ENCODE results near the gene HOXC12. TPM values are rescaled to one million over a fixed set of nuclear protein-coding genes. Genes with fewer than 3 reads are reported as not detected.

Gene HOXC12
- total RNA-seq, 2 donors from 2014 or later, result not detected

DNA sequence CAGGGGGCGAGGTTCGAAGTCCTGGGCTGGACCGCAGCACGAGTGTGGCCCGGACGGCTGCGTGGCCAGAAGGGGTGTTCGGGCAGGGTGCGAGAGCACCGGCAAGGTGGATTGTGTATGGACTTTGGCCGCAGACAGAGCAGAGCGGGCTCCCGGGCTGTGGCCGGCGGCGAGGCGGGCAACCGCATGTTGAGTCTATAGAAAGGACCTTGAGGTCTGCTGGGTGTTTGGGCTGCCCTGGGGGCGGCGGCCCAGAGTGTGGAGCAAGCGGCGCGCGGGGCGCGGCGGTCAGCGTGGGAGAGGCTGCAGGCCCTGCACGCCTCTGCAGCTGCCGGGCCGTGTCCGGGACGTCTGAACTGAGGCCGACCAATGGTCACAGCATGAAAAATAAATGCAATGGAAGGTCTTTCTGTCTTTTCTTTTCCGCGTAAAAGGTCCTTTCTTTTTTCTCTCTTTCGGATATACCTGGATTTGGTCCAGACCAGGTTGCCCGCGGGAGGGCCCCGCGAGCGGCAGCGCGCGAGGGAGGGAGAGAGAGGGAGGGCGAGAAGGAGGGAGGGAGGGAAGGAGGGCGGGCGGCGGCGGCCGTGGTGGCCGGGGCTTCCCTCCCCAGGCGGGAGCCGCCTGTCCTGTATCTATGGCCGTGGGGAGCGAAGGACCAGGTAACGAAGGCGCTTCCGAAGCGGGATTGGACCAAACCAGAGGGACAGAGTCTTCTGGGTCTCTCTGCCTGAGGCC is 39.7 kb downstream of the HOXC12 start:
- DNase-seq (ENCODE audit: low spot score in 2 of 2) (no peak), ATAC-seq (no peak)
- H3K36me3 Mint-ChIP-seq, result peaks cover 0 to 18% of the 10 kb centered on the region in 2 donors
- no peak overlapping the region for H3K27ac Mint-ChIP-seq
- H3K9me3 Mint-ChIP-seq, result no peaks in the 10 kb centered on the region

DNA sequence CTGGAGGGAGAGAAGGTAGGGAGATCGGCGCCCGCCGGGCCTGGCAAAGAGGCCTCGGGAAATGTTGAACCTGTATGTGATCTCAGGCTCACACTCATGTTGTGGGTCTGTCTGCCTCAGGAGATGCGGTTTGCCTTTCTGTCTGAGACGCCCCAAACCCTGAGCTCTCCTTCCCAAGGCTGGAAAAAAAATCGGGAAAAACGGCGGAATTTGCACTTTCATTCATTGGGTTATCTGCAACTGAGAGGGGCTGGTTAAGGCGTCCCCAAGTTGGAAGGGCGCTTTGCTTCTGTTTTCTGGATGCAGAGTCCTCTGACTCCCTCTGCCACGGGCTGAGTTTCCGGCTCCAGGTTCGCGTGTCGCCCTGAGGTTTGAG is 40.3 kb downstream of the HOXC12 start:
- H3K9me3 Mint-ChIP-seq, result no peaks in the 10 kb centered on the region
- peak in 1 of 2 donors; percentile 14 for ATAC-seq
- no peak for DNase-seq (ENCODE audit: low spot score in 2 of 2)
- peaks cover 0 to 18% of the 10 kb centered on the region in 2 donors for H3K36me3 Mint-ChIP-seq
- H3K27ac Mint-ChIP-seq, result no peak overlapping the region

DNA sequence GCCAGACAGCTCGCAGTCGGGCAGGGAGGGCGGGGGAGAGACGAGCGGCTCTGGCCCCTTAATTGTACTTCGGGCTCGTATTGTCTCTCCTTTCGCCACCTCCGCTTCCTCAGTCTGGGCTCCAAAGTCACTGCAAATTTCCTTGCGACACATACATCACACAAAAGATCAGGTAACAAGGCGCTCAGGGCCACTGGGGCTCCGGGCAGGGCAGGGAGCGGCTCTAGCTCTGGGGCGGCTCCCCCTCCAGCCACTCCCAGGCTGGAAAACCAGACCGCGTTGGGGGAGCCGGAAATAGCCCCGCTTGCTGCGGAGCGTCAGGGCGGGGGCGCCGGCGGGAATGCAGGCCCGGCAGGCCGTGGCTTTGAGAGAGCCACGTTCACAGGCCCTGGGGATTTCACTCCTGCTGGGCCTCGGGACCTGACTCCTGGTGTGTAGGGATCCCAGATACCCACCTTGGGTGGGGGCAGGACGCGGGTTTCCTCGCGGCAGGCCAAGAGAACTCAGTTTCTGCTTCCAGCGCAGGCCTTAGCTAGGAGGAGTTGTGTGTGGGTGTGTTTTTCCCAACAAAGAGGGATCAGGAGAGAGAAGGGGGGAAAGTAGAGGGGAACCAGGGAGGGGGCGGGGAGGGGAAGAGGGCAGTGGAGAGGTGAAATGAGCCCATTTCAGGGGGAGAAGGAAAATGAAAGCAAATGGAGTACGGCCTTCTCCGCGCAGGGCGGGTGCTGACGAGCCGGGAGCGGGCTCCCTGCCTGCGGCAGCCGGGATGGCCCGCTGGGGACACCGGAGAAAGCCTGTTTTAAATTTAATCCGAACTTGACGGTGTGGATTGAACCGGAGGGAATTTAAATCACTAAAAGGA is 40.9 kb downstream of the HOXC12 start:
- DNase-seq (ENCODE audit: low spot score in 2 of 2) (no peak), ATAC-seq (peak; percentile 41 to 53)
- Mint-ChIP-seq H3K27ac (no peak overlapping the region), H3K9me3 (no peaks in the 10 kb centered on the region), H3K36me3 (peaks cover 0 to 18% of the 10 kb centered on the region in 2 donors)

DNA sequence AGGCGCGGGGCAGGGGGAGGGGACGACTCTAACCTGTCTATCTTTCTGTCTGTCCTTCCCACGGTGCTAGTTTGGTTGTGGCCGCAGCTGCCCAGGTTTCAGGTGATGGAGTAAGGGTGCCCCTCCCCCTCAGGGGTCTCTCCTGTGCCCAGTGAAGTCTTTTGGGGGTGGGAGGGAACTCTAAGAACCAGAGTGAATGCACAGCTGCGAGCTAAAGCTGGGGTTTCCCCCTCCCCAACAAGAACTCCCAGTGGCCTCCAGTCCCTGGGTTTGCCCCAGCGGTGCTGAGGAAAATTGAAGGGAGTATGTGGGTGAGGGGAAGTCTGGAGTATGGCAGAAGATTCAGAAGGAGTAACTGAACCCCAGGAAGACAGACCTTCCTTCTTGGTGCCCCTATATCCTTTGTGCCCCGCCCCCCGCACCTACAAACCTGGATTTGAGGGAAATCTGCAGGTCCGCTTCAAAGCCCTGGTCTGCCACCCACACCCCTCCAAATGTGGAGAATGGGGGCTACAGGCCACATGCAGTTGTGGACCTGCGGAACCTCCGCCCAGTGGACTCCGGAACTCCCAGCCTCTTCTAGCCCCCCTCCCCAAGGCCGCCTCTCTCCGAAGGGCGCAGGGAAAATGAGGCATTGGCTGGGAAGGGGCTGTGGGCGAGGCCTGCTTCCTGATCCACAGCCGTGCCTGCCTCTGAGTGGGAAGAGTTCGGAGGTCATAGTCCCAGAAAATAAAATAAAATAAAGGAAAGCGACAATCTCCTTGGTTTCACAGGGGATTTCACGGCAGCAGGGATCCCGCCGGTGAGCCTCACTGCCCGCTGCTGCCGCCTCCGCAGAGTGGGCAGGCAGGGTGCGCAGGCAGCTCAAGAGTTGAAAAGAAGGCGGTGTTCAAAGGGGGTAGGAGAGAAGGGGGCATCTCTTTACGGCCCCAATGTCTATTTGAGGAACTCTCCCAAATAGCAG is 41.8 kb downstream of the HOXC12 start:
- no peaks in the 10 kb centered on the region for H3K9me3 Mint-ChIP-seq
- peak in 1 of 2 donors; percentile 28 for ATAC-seq
- H3K36me3 Mint-ChIP-seq, result peaks cover 0 to 18% of the 10 kb centered on the region in 2 donors
- no peak for DNase-seq (ENCODE audit: low spot score in 2 of 2)
- no peak overlapping the region for H3K27ac Mint-ChIP-seq

DNA sequence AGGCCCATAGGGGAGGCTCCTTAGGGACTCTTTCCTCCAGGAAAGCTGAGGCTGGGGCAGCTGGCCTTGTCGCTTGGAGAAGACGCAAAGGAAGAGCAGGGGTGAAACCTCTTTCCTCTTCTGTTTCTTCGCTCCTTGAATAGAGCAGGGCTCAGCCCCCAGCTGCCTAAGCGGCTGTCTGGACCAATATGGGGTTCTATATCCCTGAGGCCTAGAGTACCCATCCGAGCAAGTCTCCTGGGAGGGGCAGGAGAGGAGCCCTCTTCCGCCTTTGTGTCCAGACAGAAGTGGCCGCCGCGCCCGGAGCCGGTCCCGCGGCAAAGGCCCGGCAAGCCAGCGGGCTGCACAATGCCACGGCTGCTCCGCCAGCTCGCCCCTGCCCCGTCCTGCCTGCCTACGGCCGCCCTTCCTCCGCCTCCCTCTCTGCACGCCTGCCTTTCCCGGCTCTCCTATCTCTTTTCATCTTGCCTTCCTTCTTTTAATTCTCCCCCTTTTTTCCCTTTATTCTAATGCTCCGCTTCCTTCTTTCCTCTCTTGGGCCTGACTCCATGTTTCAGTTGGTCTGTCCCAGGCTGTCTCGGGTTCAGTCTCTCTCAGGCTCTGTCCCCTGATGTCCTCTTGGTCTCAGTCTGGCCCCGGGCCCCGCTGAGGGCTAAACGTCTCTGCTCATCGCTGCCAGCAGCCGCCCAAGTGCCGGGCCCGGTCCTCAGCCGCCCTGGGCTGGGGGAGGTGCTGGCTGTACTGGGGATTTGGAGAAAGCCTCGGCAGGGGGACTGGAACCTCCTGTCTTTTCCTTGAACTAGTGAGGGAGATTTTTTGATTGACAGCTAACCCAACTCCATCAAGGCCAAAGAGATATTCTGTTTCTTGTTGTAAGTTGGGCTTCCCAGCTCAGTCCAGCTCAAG is 42.8 kb downstream of the HOXC12 start:
- ATAC-seq (no peak), DNase-seq (ENCODE audit: low spot score in 2 of 2) (no peak)
- no peak overlapping the region for H3K27ac Mint-ChIP-seq
- no peaks in the 10 kb centered on the region for H3K9me3 Mint-ChIP-seq
- peaks cover 0 to 21% of the 10 kb centered on the region in 2 donors for H3K36me3 Mint-ChIP-seq

DNA sequence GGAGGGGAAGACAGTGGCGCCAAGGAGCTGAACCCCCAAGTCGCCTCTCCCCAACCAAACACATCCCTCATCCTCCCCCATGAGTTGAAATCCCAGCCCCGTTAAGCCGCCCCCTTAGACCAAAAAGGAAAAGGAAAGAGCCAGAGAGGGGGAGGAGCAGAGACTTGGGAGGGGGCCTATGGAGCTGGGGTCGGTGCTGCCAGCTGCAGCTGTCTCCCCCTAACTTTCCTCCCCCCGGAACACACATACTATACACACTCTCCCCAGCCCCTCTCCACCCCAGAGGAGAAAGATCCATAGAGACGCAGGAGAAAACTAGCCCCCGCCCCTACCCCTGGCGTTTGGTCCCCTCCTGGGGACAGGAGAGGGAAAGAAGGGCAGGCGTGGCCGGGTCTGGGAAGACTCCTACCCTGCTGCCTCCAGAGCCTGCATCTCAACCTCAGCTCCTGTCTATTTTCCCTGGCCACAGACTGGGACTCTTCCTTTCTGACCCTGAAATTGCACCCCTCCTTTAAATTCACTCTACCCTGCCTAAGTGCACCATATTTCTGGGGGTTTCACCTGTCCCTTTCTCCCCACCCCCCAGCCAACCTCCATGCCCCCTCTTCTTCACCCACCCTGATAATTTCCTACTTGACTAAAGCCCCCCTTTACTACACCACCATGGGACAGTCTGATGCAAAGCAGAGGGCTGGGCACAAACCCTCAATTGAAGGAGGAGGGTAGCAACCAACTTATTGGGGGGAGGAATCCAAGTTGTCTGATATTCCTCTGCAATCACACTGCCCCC is 43.6 kb downstream of the HOXC12 start:
- Mint-ChIP-seq H3K27ac (no peak overlapping the region), H3K9me3 (no peaks in the 10 kb centered on the region), H3K36me3 (peaks cover 0 to 20% of the 10 kb centered on the region in 2 donors)
- no peak for DNase-seq (ENCODE audit: low spot score in 2 of 2)
- ATAC-seq, result no peak

DNA sequence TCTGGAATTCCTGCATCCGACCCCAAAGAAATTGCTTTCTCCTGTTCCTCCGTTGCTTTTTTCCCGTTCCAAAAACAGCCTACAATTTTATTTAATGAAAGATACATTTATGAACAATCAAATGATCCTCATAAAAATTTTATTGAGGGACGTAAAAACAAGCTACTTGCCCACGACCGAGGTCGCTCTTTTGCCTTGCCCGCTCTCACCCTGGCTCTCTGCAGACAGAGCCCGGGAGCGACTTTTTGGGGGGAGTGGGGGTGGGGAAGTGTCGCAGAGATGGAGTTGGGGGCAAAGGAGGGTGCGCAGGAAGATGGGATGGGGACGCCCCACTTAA is 44.2 kb downstream of the HOXC12 start:
- no peak for DNase-seq (ENCODE audit: low spot score in 2 of 2)
- no peak overlapping the region for H3K27ac Mint-ChIP-seq
- H3K9me3 Mint-ChIP-seq, result no peaks in the 10 kb centered on the region
- H3K36me3 Mint-ChIP-seq, result peaks cover 0 to 15% of the 10 kb centered on the region in 2 donors
- ATAC-seq, result no peak

DNA sequence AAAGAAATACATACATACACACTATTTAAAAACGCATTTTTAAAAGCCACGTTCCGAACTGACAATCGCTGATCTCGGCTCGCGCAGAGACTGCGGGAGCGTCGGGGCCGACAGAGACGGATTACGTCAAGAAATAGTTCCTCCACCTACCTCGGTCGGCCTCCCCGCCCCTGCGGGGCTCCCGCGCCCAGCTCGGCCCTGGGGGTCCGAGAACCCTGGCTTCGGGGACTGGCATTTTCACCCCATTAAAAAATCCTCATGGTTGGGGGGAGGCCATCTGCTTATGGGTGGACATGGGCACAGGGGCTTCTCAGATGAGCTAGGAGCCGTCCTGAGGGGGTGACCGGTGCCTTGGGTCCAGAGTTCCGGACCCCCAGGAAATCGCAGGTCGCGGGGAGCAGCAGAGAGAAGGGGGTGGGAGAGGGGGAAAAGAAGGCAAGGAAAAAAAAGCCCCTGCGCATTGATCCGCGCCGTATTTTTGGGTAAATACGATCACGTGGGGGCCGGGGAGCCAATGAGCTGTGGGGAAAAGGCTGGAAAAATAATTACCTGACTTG is 44.9 kb downstream of the HOXC12 start:
- no peak for DNase-seq (ENCODE audit: low spot score in 2 of 2)
- peaks cover 0 to 10% of the 10 kb centered on the region in 2 donors for H3K36me3 Mint-ChIP-seq
- peak overlapping the region in 1 of 2 donors; percentile 77 for H3K27ac Mint-ChIP-seq
- H3K9me3 Mint-ChIP-seq, result no peaks in the 10 kb centered on the region
- no peak for ATAC-seq

DNA sequence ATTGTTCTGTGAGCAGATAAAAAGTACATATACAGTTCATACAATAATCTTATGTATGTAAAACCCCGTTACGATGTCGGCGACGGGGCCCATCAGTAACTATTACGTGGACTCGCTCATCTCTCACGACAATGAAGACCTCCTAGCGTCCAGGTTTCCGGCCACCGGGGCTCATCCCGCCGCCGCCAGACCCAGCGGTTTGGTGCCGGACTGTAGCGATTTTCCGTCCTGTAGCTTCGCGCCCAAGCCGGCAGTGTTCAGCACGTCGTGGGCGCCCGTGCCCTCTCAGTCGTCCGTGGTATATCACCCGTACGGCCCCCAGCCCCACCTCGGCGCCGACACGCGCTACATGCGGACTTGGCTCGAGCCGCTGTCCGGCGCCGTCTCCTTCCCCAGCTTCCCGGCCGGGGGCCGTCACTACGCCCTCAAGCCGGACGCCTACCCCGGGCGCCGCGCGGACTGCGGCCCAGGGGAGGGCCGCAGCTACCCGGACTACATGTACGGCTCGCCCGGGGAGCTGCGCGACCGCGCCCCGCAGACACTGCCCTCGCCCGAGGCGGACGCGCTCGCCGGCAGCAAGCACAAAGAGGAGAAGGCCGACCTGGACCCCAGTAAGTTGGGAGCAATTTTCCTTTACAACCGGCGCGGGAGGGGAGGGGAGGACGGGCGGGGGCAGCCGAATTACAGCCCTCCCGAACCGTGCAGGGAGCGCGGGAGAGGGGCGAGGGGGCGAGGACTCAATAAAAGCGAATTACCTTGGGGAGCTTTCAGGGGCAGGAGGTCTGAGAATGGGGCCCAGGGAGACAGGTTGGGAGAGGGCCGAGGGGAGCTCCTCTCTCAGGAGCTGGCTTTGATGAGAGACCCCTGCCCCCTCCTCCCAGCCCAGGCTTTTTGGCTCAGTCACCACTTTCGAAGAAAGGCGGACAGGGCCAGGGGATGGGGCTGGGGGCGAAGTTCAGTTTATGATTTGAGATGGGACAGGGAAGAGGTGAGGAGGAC is 45.7 kb downstream of the HOXC12 start, which contains the start of gene HOXC9:
Gene HOXC9, plus strand, starts transcription at position 46 of the 999 bp plus-strand sequence. Its CDS starts 28 bp downstream, at position 74.
- no peaks in the 10 kb centered on the region for H3K9me3 Mint-ChIP-seq
- H3K36me3 Mint-ChIP-seq, result peaks cover 0 to 4% of the 10 kb centered on the region in 2 donors
- peak within 1 kb of the TSS in 1 of 2 donors; percentile 77 for H3K27ac Mint-ChIP-seq
- DNase-seq (ENCODE audit: low spot score in 2 of 2), result no peak
- ATAC-seq, result no peak

DNA sequence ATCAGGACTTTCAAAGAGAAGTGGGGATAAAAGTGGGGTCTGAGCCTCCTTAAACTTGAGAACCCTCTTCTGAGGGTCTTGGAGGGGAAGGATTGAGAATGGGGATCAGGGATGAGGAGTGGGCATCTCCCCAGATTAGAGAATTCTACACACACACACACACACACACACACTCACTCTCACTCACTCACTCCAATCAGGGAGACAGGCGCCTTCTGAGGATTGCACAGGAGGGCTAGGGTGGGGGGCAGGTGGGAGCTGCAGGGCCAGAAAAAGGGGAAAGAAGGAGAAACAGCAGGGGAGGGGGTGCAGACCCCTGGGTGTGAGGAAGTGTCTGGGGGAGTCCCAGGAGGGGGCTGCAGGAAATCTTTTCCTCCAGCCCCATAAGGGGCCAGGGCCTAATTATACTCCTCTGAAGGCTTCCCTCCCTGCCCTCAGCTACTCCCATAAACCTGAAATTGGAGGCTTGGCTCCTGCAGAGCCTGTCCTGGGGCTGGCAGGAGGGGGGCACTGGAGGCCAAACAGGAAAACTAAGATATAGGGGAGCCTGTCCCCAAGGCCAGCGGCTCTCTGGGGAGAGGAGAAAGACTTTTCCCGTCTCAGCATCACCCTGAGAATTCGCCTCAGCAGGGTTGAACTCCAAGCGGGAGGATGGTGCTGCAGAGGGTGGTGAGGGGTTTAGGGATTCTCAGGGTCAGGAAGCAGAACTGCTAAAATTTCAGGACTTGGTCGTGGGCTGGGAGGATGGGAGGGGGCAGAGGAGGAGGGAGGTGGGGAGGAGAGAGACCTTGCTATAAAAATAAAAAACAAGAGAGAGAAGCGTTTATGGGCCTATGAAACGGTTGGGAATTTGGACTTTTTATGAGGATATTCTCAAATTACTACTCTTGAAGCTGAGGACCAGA is 46.8 kb downstream of the HOXC12 start:
- no peaks in the 10 kb centered on the region for H3K9me3 Mint-ChIP-seq
- H3K27ac Mint-ChIP-seq, result no peak overlapping the region
- H3K36me3 Mint-ChIP-seq, result peaks cover 0 to 9% of the 10 kb centered on the region in 2 donors
- no peak for ATAC-seq
- no peak for DNase-seq (ENCODE audit: low spot score in 2 of 2)

DNA sequence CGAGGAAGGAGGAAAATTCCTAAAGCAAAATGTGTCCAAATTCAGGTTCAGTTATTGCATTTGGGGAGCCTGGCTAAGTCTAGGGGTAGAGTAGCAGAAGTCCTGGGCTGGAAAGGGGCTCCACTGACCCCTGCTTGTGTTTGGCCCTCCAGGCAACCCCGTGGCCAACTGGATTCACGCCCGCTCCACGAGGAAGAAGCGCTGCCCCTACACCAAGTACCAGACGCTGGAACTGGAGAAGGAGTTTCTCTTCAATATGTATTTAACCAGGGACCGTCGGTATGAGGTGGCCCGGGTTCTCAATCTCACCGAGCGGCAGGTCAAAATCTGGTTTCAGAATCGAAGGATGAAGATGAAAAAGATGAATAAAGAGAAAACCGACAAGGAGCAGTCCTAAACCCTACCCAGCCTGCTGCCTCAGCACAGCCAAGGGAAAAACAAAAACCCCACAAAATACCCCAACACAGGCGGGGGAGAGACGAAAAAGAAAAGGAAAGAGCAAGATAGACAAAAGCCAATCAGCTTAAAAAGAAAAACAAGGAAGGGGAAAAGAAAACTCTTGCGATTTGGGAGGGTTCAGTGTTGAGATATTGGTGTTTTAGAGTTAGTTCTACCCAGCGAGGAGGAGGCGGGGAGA is 47.7 kb downstream of the HOXC12 start:
- no peak for ATAC-seq
- no peak for DNase-seq (ENCODE audit: low spot score in 2 of 2)

DNA sequence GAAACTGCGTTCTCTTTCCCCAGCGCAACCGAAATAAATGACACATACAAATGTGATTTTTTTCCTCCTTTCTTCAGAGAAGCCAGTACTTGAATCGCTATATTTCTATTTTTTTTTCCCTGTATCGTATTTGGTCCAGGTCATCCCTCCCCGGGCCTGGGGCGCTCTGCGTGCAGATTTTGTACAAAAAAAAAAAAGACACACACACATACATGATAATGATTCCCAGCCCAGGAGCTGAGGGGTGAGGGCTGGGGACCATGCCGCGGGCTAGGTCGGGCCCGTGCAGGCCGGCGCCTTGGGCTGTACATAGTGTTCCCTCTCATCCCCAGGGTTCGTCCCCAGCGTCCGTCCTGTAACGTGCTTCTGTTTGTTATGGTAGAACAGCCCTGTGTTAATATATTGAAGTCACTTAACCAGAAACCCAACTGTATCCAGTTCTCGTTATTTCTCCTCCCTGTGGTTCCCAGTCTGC is 48.2 kb downstream of the HOXC12 start:
- Mint-ChIP-seq H3K36me3 (peaks cover 0 to 9% of the 10 kb centered on the region in 2 donors), H3K27ac (no peak overlapping the region), H3K9me3 (no peaks in the 10 kb centered on the region)
- DNase-seq (ENCODE audit: low spot score in 2 of 2) (no peak), ATAC-seq (no peak)

More for the DNA sequence above, 47.7 kb downstream of the HOXC12 start:
- H3K27ac Mint-ChIP-seq, result no peak overlapping the region
- no peaks in the 10 kb centered on the region for H3K9me3 Mint-ChIP-seq
- H3K36me3 Mint-ChIP-seq, result peaks cover 0 to 9% of the 10 kb centered on the region in 2 donors

Measured in activated naive CD4-positive, alpha-beta T cell treated with anti-CD3 and anti-CD28 coated beads, Interleukin-2, amount 50 U/mL, for 72 hours (primary cell).